SK-N-SH (cell line): ENCODE measurements around the gene TEAD3. TPM values are rescaled to one million over a fixed set of nuclear protein-coding genes. Genes with fewer than 3 reads are reported as not detected.

ENCODE experiments used
- CTCF ChIA-PET: fragments of 300-600, 350-600 bp; formaldehyde crosslinking; extraction: SDS; loops from one replicate; lab custom pipeline; 2021; lab: Yijun Ruan, JAX
- POLR2A ChIA-PET: fragments of 350-600 bp; sonication (Branson Sonifier 250); formaldehyde crosslinking; extraction: SDS; loops from one replicate; lab custom pipeline; 2020; ENCODE audit warnings: antibody characterized with exemption, inconsistent platforms; lab: Yijun Ruan, JAX
- DNase-seq: peaks from one replicate; pipeline ENCODE4 v3.0.0; 2012
- H2AFZ ChIP-seq: fragments of 200-600 bp; sonication (generic); 2 replicates; pipeline ENCODE4 v1.8.1; 2016; ENCODE audit warnings: antibody characterized with exemption, mild to moderate bottlenecking, low read depth
- H3F3A ChIP-seq: fragments of 200-600 bp; sonication (generic); replicated peaks from 2 replicates; pipeline ENCODE3; 2016; ENCODE audit warnings: antibody characterized with exemption, mild to moderate bottlenecking; ENCODE audit not compliant: insufficient read depth
- H3K27ac ChIP-seq, 2 experiments: fragments of 200-500 bp in 1 of 2; fragments of 200-600 bp in 1 of 2; sonication (Bioruptor generic) in 1 of 2; sonication (generic), shearing (Covaris generic) in 1 of 2; 2 replicates each; pipeline versions ENCODE4 v1.5.1 to v1.6.1; 2014 to 2016; ENCODE audit warnings: low read depth in 2 of 2, inconsistent platforms in 1 of 2, low read length in 1 of 2, mild to moderate bottlenecking in 1 of 2, mixed read lengths in 1 of 2
- H3K27me3 ChIP-seq: fragments of 200-600 bp; sonication (generic), shearing (Covaris generic); 2 replicates; pipeline ENCODE4 v1.6.1; 2016; ENCODE audit warnings: mixed run types; ENCODE audit not compliant: insufficient read depth
- H3K36me3 ChIP-seq, 2 experiments: fragments of 200-500 bp in 1 of 2; fragments of 200-600 bp in 1 of 2; sonication (Bioruptor generic) in 1 of 2; sonication (generic) in 1 of 2; replicated peaks in 1 of 2; 2 replicates each; pipeline versions ENCODE3 to v1.5.1; 2014 to 2016; ENCODE audit warnings: low read length in 1 of 2, mild to moderate bottlenecking in 1 of 2; ENCODE audit not compliant: insufficient read depth in 2 of 2, control insufficient read depth in 1 of 2
- H3K4me1 ChIP-seq, 2 experiments: fragments of 200-500 bp in 1 of 2; fragments of 200-600 bp in 1 of 2; sonication (Bioruptor generic) in 1 of 2; sonication (generic), shearing (Covaris generic) in 1 of 2; 2 replicates each; pipeline versions ENCODE4 v1.5.1 to v1.6.1; 2014 to 2016; ENCODE audit warnings: low read depth in 1 of 2, low read length in 1 of 2, mixed run types in 1 of 2; ENCODE audit not compliant: insufficient read depth in 2 of 2, control insufficient read depth in 1 of 2
- H3K4me2 ChIP-seq: fragments of 200-600 bp; sonication (generic), shearing (Covaris generic); 2 replicates; pipeline ENCODE4 v1.6.1; 2017; ENCODE audit warnings: mixed run types
- H3K4me3 ChIP-seq, 2 experiments: fragments of 200-500 bp in 1 of 2; fragments of 200-600 bp in 1 of 2; sonication (Bioruptor generic) in 1 of 2; sonication (generic), shearing (Covaris generic) in 1 of 2; 2 replicates each; pipeline versions ENCODE4 v1.5.1 to v1.8.1; 2014 to 2016; ENCODE audit warnings: low read depth in 2 of 2, inconsistent platforms in 1 of 2, low read length in 1 of 2, mild to moderate bottlenecking in 1 of 2, mixed read lengths in 1 of 2, moderate library complexity in 1 of 2
- H3K79me2 ChIP-seq: fragments of 200-600 bp; sonication (generic); 2 replicates; pipeline ENCODE4 v1.8.1; 2017; ENCODE audit warnings: mild to moderate bottlenecking; ENCODE audit not compliant: insufficient read depth
- H3K9ac ChIP-seq: fragments of 200-600 bp; sonication (generic); 2 replicates; pipeline ENCODE4 v1.6.1; 2017; ENCODE audit warnings: mixed run types
- H3K9me2 ChIP-seq: fragments of 200-600 bp; sonication (generic); 2 replicates; pipeline ENCODE4 v1.6.1; 2017; ENCODE audit warnings: mixed run types
- H3K9me3 ChIP-seq: fragments of 200-600 bp; sonication (generic); 2 replicates; pipeline ENCODE4 v1.6.1; 2017; ENCODE audit warnings: mixed run types, mild to moderate bottlenecking, moderate library complexity
- H4K20me1 ChIP-seq: fragments of 200-600 bp; sonication (generic); 2 replicates; pipeline ENCODE4 v1.6.1; 2017; ENCODE audit warnings: mild to moderate bottlenecking, mixed run types; ENCODE audit not compliant: insufficient read depth
- CHD2 ChIP-seq: fragments of 150-350 bp; IDR thresholded peaks from 2 replicates; pipeline ENCODE4 v1.6.1; 2018; ENCODE audit warnings: low read length; ENCODE audit not compliant: partially characterized antibody
- GABPA ChIP-seq: IDR thresholded peaks from 2 replicates; pipeline ENCODE4 v1.4.0; 2012; ENCODE audit warnings: low read depth, mild to moderate bottlenecking
- GATA2 ChIP-seq: sonication (generic); formaldehyde crosslinking; IDR thresholded peaks from 2 replicates; pipeline ENCODE4 v1.5.0; 2020; ENCODE audit warnings: mild to moderate bottlenecking, missing genetic modification reagents
- JUND ChIP-seq: IDR thresholded peaks from 2 replicates; pipeline ENCODE4 v1.4.0; 2012
- MEF2A ChIP-seq: IDR thresholded peaks from 2 replicates; pipeline ENCODE4 v1.4.0; 2012; ENCODE audit warnings: low read depth, borderline replicate concordance
- MXI1 ChIP-seq: IDR thresholded peaks from 2 replicates; pipeline ENCODE4 v1.6.1; 2012; ENCODE audit warnings: mild to moderate bottlenecking, low read depth, low read length, improper control_type of control experiment
- POLR2AphosphoS5 ChIP-seq: IDR thresholded peaks from 2 replicates; pipeline ENCODE4 v1.6.1; 2012; ENCODE audit warnings: low read depth, low read length
- RCOR1 ChIP-seq: fragments of 150-350 bp; IDR thresholded peaks from 2 replicates; pipeline ENCODE4 v1.6.1; 2017; ENCODE audit warnings: antibody characterized with exemption, low read length
- RFX5 ChIP-seq: IDR thresholded peaks from 2 replicates; pipeline ENCODE4 v1.6.1; 2012; ENCODE audit warnings: mild to moderate bottlenecking, improper control_type of control experiment, low read length
- SMC3 ChIP-seq: IDR thresholded peaks from 2 replicates; pipeline ENCODE4 v1.6.1; 2012; ENCODE audit warnings: low read depth, low read length, improper control_type of control experiment
- TAF1 ChIP-seq: IDR thresholded peaks from 2 replicates; pipeline ENCODE4 v1.6.1; 2012; ENCODE audit warnings: low read depth, mild to moderate bottlenecking, low read length, moderate library complexity, borderline replicate concordance
- TEAD4 ChIP-seq: IDR thresholded peaks from 2 replicates; pipeline ENCODE4 v1.4.0; 2012; ENCODE audit warnings: mild to moderate bottlenecking, borderline replicate concordance; ENCODE audit not compliant: insufficient read depth
- YY1 ChIP-seq: IDR thresholded peaks from 2 replicates; pipeline ENCODE4 v1.4.0; 2012; ENCODE audit warnings: low read depth, mild to moderate bottlenecking
- WGBS: methylation state at CpG from one replicate; pipeline ENCODE4 v1.1.6; 2017; ENCODE audit warnings: low lambda C conversion rate; 5-methylcytosine and 5-hydroxymethylcytosine counted together
- polyA plus RNA-seq, 3 experiments: library from polyadenylated mRNA; depleted of rRNA; stranded (reverse); fragments of >200 nt; gene quantifications; 2 replicates each; pipeline ENCODE4 v1.2.3, GENCODE V29; 2012
- TF ChIP-seq, protein P1 (sequence below): IDR thresholded peaks from 2 replicates; pipeline ENCODE4 v1.4.0; 2012; ENCODE audit warnings: low read depth
- TF ChIP-seq, protein P2 (sequence below): fragments of 150-350 bp; IDR thresholded peaks from 2 replicates; pipeline ENCODE4 v1.6.1; 2016; ENCODE audit warnings: mild to moderate bottlenecking, low read depth, low read length
- TF ChIP-seq, protein P3 (sequence below): fragments of 150-350 bp; IDR thresholded peaks from 2 replicates; pipeline ENCODE4 v1.6.1; 2017; ENCODE audit warnings: antibody characterized with exemption, low read length, low read depth, borderline replicate concordance
- TF ChIP-seq, protein P4 (sequence below): IDR thresholded peaks from 2 replicates; pipeline ENCODE4 v1.4.0; 2012; ENCODE audit warnings: low read depth, borderline replicate concordance
- TF ChIP-seq, protein P5 (sequence below): fragments of 200-600 bp; sonication (generic); IDR thresholded peaks from 2 replicates; pipeline ENCODE4 v1.6.1; 2017; ENCODE audit warnings: antibody characterized with exemption, mild to moderate bottlenecking, moderate library complexity

Gene TEAD3
- polyA plus RNA-seq, 1 of the 3 experiments (the other 2 are of a cell fraction), result 7.1 TPM

DNA sequence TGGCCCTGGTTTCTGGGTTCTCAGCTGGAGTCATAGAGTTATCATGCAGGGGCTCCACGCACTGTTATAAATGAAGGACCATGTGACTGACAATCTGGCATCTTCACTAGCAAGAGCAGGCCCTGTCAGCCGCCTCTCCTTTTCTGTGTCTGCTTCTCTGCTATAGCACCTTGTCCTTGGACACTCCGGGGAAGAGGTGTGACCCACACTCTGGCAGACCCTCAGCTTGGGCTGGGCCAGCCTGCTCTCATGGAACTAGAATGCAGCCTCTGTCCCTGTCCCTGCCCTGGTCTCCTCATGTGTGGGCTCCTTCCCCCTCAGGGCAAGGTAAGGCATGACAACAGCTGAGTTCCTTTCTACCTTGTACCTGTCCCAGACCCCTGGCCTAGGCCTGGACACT is 55.7 kb downstream of the TEAD3 start:
- no peaks in the 10 kb centered on the region for H3K27me3 ChIP-seq
- no peaks in the 10 kb centered on the region for H3F3A ChIP-seq
- no peak overlapping the region for H2AFZ ChIP-seq
- 94% methylated on average over 3 of the region's 3 CpGs for WGBS
- H4K20me1 ChIP-seq, result no peaks in the 10 kb centered on the region
- TF ChIP-seq RCOR1 (no peak), GABPA (no peak), MEF2A (no peak), POLR2AphosphoS5 (no peak), MXI1 (no peak), SMC3 (no peak), YY1 (no peak), CHD2 (no peak), TAF1 (no peak), JUND (no peak), GATA2 (CRISPR knock-in tag) (no peak), TEAD4 (no peak), RFX5 (no peak)
- TF ChIP-seq, protein P1, sequence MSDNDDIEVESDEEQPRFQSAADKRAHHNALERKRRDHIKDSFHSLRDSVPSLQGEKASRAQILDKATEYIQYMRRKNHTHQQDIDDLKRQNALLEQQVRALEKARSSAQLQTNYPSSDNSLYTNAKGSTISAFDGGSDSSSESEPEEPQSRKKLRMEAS, result no peak
- TF ChIP-seq, protein P2, sequence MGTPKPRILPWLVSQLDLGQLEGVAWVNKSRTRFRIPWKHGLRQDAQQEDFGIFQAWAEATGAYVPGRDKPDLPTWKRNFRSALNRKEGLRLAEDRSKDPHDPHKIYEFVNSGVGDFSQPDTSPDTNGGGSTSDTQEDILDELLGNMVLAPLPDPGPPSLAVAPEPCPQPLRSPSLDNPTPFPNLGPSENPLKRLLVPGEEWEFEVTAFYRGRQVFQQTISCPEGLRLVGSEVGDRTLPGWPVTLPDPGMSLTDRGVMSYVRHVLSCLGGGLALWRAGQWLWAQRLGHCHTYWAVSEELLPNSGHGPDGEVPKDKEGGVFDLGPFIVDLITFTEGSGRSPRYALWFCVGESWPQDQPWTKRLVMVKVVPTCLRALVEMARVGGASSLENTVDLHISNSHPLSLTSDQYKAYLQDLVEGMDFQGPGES, result no peak
- TF ChIP-seq, protein P3, sequence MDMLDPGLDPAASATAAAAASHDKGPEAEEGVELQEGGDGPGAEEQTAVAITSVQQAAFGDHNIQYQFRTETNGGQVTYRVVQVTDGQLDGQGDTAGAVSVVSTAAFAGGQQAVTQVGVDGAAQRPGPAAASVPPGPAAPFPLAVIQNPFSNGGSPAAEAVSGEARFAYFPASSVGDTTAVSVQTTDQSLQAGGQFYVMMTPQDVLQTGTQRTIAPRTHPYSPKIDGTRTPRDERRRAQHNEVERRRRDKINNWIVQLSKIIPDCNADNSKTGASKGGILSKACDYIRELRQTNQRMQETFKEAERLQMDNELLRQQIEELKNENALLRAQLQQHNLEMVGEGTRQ, result no peak
- TF ChIP-seq, protein P4, sequence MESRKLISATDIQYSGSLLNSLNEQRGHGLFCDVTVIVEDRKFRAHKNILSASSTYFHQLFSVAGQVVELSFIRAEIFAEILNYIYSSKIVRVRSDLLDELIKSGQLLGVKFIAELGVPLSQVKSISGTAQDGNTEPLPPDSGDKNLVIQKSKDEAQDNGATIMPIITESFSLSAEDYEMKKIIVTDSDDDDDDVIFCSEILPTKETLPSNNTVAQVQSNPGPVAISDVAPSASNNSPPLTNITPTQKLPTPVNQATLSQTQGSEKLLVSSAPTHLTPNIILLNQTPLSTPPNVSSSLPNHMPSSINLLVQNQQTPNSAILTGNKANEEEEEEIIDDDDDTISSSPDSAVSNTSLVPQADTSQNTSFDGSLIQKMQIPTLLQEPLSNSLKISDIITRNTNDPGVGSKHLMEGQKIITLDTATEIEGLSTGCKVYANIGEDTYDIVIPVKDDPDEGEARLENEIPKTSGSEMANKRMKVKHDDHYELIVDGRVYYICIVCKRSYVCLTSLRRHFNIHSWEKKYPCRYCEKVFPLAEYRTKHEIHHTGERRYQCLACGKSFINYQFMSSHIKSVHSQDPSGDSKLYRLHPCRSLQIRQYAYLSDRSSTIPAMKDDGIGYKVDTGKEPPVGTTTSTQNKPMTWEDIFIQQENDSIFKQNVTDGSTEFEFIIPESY, result no peak
- TF ChIP-seq, protein P5, sequence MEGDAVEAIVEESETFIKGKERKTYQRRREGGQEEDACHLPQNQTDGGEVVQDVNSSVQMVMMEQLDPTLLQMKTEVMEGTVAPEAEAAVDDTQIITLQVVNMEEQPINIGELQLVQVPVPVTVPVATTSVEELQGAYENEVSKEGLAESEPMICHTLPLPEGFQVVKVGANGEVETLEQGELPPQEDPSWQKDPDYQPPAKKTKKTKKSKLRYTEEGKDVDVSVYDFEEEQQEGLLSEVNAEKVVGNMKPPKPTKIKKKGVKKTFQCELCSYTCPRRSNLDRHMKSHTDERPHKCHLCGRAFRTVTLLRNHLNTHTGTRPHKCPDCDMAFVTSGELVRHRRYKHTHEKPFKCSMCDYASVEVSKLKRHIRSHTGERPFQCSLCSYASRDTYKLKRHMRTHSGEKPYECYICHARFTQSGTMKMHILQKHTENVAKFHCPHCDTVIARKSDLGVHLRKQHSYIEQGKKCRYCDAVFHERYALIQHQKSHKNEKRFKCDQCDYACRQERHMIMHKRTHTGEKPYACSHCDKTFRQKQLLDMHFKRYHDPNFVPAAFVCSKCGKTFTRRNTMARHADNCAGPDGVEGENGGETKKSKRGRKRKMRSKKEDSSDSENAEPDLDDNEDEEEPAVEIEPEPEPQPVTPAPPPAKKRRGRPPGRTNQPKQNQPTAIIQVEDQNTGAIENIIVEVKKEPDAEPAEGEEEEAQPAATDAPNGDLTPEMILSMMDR, result no peak
- CTCF ChIA-PET, result interaction anchor here (0.8 to 1.6 kb wide), 2 partner anchors 40 to 99 kb away, joined by 3 to 7 read pairs; partner anchors contain the start of gene PPARD
- no peaks in the 10 kb centered on the region for H3K4me1 ChIP-seq
- H3K27ac ChIP-seq, result no peak overlapping the region
- no peak for DNase-seq
- H3K36me3 ChIP-seq, result no peaks in the 10 kb centered on the region
- H3K4me3 ChIP-seq, result no peak overlapping the region
- POLR2A ChIA-PET, result no interaction called here
- no peaks in the 10 kb centered on the region for H3K9me2 ChIP-seq
- no peak overlapping the region for H3K9ac ChIP-seq
- H3K79me2 ChIP-seq, result no peaks in the 10 kb centered on the region
- no peak overlapping the region for H3K4me2 ChIP-seq
- H3K9me3 ChIP-seq, result no peaks in the 10 kb centered on the region
